Measurements from ENCODE around the gene TXNL4A.

DNA sequence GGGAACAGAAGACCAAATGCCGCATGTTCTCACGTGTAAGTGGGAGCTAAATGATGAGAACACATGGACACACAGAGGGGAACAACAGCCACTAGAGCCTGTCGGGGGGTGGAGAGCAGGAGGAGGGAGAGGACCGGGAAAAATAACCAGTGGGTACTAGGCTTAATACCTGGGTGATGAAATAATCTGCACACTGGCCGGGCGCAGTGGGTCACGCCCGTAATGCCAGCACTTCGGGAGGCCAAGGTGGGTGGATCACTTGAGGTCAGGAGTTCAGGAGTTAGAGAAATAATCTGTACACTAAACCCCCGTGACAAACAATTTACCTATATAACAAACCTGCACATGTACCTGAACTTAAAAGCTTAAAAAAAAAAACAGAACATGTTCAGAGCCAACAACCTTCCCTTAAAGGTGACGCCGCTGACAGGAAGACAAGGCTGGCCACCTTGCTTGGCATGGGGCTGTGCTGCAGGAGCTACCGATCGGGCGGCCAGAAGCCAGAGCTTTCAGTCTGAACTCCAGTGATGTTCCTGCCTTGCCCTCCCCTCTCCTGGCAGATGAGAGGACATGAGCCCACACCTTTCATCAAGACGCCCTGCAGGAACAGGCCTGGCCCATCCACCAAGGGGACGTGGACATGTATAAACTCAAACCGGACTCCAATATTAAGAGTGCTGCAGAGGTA lies 48.1 kb downstream of the TXNL4A start:
- TF ChIP-seq, protein P1, sequence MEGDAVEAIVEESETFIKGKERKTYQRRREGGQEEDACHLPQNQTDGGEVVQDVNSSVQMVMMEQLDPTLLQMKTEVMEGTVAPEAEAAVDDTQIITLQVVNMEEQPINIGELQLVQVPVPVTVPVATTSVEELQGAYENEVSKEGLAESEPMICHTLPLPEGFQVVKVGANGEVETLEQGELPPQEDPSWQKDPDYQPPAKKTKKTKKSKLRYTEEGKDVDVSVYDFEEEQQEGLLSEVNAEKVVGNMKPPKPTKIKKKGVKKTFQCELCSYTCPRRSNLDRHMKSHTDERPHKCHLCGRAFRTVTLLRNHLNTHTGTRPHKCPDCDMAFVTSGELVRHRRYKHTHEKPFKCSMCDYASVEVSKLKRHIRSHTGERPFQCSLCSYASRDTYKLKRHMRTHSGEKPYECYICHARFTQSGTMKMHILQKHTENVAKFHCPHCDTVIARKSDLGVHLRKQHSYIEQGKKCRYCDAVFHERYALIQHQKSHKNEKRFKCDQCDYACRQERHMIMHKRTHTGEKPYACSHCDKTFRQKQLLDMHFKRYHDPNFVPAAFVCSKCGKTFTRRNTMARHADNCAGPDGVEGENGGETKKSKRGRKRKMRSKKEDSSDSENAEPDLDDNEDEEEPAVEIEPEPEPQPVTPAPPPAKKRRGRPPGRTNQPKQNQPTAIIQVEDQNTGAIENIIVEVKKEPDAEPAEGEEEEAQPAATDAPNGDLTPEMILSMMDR (IDR thresholded peaks at IDR 0.05; ENCODE audit: poor library complexity), result no peak
- TF ChIP-seq EZH2 (IDR thresholded peaks at IDR 0.05; ENCODE audit: borderline replicate concordance) (no peak), EZH2phosphoT487 (IDR thresholded peaks at IDR 0.05; ENCODE audit: low read depth, severe bottlenecking, unreplicated experiment) (no peak)

Measured in hepatocyte (in vitro differentiated cells).